ENCODE data around the gene NEDD9.

Gene NEDD9

DNA sequence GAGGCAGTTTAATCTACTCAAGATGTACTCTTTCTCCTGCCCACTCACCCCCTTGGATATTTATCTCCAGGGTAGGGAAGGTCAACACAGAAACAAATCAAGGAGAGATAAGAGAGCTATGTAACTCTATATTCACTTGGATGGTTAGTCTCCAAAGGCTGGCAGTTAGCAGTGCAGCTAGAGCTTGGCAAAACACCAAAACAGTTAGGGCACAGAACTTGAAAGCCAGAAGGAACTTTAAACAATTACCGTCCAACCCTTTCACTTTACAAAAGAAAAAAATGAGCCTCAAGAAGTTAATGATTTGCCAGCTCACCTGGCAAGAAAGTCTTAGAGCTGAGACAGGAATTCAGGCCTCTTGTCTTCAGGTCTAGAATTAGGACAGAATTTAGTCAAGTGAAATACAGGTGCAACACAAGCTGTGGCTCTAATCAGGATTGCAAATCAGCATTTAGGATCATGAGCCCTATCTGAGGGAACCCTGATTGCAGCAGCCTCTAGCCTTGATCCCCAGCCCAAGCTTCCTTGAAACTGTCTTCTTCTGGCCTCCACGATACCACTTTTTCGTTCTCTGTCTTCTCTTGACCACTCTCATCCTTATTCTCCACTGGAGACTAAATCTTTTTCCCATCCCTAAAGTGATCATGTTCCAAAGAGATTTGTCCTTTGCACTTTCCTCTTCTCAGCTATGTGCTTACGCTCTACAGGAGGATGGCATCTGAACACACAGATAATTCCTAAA is 14.9 kb downstream of the NEDD9 start:
- no peak for DNase-seq

DNA sequence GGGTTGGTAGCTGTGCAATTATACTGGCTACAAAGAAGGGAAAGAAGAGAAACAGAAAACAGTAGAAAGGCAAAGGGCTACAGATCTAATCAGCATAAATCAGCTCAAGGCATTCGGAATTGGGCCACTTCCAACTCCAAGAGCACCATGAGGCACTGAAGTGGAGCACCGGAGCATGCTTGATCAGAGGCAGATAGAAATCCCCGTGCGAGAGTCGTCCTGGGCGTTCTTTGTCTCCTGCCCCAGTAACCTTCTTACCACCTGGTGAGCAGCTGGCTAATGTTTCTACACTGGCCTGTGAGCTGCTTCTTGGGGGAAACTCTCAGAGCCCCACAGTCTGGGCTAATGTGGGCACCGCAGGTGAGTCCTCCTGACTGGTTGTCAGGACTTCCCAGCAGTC is 16.7 kb downstream of the NEDD9 start:
- DNase-seq, result peak; percentile 55

DNA sequence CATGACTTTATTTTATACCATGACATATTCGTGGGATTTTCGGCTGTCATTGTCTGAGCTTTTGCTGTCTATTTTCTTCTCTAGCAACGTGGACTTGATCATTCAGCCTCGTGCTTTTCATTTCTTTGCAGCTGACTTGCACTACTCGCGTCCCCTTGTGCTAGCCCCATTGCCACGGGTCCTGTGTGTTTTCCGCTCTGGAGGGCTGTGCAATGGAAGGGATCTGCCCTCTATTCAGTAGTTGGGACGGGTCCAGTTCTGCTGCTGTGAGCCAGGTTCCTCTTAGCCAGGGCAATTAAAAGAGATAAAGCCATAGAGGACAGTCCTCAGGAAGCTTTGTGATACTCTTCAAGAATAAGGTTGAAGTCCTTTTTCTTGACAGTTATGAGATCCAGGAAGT is 17.6 kb downstream of the NEDD9 start:
- DNase-seq, result no peak

DNA sequence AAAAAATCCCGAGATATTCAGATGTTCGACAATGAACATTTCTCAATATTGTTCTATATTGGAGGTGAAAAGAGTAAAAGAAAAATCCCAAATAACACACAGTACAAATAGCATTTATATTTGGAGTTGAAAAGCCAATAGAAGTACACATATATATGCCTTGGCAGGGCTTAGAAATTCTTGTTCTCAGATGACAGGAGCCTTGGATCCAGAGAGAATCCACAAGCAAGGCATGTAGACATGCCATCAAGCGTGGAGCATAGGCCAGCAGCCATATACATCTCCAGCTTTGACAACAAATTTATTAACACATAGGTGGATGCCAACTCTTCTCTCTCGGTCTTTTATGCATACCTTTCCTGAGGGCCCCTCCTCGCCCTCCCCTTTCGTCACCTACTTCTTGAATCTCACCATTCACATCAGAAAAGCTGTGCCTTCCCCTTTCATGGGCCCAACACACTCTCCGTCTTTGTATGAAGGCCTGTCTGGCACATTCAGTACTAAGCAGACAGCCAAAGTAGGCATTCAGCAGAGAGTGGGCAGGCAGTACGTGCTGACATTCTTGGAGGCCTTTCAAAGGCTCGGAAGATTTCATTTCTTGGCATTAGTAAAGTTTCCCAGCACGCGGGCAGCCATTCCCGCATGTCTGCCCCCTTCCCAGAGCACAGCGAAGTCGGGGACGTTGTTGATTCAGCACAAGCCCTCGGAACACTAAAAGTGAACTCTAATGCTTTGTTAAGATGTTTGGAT is 18.2 kb downstream of the NEDD9 start:
- DNase-seq, result no peak

DNA sequence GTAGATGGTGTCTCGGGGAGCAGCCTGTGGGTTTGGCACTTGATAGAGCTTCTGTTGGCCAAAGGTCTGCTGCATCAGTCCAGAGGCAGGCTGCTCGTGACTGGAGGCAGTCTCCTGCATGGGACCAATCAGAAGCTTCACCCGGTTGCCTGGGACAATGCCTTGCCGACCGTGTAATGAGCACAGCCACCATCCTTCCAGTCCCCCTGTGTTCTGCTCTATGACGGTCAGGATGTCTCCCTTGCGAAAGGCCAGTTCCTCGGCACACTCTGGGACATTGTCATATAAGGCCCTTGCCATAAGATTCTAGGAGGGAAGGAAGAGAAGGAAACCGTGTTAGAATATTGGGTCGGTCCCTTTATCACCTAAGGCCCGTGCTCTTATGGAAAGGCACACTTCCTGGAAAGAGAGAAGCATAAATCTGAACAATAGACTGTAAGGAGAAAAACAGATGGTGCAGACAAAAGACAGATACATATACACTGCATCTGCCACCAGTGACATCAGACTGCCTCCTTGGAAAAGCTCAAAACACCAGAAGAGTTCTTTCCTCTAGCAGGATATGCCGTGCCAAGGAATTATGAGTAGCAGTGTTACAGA is 18.9 kb downstream of the NEDD9 start:
- DNase-seq, result peak; percentile 58

DNA sequence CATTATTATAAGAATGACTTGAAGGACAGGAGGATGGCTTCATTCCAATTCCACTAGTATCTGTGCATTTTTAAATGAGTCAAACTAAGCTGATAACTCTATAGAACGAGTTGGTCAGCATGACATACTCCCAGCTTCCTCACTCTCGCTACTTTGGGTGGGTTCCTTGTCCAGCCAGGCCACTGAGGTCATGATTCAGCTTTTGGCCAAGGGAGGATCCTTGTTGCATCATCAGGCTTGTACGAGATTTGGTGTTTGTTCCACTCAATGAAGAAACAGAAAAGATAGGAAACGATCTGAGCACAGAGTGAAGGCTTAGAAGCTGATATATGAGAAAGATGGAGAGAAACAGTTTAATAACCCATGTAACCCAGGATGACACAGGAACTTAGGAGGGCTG is 19.8 kb downstream of the NEDD9 start:
- no peak for DNase-seq

DNA sequence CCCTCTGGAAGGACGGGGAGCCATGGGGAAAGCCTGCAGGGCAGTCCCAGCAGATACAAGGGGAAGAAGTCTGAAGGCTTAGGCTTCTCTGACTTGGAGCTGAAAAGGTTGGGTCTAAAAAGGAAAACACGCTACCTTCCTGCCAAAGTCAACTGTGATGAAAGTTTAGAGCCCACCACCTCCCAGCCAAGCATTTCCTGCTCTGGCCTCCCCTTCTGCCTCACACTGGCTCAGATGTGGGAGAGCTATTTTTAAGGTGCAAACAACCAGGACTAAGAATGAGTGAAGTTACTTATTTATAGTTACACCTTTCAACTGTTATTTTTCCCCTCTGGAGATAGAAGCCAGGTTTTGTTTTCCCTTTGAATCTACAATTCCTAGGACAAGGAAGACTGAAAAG is 21.2 kb downstream of the NEDD9 start:
- no peak for DNase-seq

DNA sequence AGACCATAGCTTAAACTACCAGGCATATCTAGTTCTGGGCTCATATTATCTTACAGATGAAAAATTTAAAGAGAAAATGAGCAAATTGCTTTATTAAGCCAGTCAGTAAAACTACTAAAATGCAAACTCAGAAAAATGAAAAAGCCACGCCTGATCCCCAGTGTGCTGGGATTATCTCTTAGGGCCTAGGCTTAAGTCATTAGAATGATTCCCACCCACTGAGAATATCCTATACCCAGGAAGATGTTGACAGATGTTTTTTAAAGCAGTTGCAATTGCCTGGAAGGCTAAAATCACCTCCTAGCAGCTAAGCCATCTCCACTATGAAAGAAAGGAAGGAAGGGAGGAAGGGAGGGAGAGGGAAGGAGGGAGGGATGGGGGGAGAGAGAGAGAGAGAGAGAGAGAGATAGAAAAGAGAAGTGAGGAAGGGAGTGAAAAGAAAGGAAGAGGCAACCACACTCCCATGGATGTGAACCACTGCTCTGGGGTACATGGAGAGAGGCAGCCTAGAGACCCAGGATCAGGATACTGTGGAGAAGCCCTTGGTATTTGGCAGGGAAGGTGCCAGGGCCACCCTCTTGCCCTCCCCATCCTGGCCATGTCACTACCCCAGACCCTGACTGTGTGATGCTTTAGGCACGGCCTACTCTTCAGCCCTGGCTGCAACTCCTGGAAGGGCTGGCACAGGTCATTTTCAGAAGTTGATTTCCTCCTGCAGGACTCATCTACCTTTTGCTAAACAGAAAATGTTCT is 21.9 kb downstream of the NEDD9 start:
- no peak for DNase-seq

DNA sequence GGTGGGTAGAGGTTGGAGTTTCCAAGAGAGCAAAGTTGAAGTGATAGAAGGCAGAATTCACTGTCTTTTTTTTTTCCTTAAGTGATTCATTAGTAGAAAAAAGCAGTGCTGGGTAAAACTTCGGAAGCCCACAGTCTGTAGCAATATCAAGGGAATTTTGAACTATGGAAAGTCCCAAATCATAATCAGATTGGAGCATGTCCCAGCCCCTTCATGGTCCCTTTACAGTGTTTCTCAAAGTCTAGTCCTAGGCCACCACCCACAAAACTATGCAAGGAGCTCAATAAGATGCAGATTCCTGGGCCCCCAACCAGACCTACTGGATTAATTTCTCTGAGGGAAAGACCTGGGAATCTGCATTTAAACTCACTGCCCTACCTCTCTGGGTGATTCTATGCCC is 22.6 kb downstream of the NEDD9 start:
- no peak for DNase-seq

DNA sequence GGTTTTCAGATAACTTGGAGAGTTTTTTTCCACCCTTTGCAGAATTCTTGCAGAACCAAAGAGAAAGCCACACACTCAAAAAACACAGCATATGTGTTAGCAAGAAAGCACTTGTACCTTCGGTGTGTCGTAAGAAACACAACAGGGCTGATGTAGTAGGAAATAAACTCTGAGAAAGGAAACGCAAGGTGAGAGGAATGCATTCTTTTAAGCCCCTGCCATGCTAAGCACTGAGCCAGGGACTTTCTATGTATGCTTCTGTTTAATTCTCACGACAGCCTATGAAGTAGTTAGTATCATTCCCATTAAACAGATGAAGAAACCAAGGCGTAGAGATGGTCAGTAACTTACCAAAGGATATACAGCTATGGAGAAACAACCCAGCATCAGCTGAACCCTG is 23.1 kb downstream of the NEDD9 start:
- DNase-seq, result no peak

DNA sequence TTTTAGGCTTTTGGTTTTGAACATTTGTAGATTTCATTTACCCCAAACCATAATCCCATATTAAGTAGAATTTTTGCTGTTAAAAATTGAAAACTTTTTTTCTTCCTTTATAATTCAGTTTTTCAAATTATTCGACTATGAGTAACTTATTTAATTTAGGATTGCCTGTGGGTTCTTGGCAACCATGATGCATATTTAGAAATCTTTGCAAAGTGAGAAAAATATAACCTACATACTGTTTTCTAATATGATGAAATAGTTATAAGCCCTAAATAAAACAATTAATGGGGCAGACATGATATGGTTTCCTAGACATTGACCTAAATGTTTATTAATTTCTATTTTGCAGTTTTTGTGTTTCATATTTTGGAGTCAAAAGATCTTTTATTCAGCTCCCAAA is 23.6 kb downstream of the NEDD9 start:
- no peak for DNase-seq

DNA sequence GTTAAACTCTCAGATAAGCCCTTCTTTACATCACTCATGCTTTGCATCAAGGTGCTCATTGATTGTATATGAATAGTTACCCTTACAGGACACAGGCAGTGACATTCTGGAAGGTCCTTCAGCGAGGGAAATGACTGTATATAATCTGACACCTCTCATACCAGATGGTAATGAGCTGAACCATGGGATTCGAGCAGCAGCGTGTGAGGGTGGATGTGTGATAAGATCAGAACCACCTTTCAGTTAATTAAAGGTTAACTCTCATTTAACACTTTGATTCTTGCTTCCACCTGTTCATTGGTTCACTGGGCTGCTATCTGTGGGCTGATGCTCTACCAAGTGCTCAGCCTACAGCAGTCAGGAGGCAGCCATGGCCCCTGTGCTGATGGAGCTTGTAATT is 24.2 kb downstream of the NEDD9 start:
- no peak for DNase-seq

DNA sequence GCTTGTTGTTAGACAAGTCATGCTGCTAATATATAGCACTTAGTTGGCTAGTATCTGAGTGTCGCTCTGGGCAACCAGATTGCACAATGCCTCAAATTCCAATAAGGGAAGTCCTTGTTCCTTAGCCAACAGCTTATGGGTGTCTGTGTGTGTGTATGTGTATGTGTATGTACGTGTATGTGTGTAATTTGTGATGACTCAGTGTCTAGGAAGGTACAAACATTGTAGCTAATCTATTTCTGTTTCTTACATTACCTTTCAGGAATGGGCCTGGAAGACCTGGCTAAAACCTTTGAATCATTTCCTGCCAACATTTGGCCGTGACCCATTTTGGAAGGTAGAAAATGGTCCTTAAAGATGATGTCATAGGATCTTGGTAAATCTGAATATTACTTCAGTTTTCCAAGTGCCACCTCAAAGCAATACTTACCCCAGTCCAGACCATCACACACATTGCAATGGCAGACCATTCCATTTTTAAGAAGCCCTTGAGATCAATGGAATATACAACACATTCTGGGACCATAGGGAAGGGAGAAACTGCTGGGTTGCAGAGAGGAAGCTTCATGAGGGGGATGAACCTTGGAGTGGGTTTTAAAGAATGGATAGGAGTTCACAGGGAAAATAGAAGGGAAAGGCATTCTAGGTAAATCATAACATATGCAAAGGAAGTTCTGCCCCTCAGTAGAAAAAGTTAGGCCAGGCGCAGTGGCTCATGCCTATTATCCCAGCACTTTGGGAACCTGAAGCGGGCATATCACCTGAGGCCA is 25.1 kb downstream of the NEDD9 start:
- DNase-seq, result no peak

DNA sequence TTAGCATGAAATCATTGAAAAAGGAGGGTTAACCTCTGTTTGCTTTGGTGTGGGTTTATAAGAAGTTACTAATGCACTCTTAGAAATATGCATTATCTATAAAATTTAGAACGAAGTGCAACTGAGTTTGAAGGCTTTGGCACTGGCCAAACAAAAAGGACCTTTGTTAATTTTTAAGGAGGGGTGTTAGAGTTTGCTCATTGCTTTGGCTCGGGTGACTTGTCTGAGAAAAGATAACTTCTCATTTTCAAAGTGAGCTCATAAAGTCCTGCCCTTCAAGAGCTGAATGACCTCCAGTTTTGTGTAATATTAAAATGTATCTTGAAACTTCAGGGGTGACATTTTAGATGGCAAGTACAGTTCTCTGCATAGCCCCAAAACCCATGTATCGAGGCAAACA is 25.9 kb downstream of the NEDD9 start:
- DNase-seq, result no peak

DNA sequence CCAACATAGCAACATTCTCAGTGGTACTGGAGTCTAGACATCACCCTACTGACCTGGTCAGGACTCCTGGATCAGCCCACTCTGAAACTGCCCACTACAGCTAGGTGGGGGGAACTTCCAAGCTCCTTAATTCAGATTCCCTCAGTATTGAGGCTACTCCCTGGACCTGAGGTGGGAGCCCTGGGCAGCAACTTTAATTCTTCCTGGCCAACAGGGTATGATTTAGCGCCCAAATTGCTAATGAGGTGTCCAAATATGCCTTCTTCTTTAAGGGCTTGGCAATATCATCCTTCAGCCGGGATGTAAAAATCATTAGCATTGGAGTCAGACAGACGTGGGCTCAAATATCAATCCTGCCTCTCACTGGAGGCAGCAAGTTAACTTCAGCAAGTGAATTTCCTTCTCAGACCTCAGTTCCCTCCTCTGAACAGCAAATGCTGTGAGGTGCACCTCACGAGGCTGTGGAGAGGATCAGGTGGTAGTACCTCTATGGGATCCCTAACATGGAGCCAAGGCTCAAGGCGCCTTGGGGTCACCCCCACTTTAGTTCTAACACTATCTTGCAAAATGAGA is 27.6 kb downstream of the NEDD9 start:
- no peak for DNase-seq

DNA sequence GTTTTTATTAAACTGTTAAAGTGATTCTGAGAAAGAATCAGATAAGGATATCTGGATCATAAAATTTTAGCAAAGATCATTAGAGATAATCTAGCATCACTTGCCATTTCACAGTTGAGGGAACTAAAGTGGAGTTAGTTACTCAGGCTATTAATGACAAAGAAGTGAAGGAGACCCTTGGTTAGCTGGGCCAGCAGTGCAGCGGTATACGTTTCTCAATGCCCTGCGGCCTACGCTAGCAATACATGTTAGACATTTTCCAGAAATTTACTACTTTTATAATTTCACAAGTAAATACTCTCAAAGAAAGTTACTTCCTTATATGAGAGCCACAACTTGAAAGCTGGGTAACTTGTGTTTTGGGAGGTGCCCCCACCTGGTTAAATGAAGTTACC is 28.5 kb downstream of the NEDD9 start:
- no peak for DNase-seq

DNA sequence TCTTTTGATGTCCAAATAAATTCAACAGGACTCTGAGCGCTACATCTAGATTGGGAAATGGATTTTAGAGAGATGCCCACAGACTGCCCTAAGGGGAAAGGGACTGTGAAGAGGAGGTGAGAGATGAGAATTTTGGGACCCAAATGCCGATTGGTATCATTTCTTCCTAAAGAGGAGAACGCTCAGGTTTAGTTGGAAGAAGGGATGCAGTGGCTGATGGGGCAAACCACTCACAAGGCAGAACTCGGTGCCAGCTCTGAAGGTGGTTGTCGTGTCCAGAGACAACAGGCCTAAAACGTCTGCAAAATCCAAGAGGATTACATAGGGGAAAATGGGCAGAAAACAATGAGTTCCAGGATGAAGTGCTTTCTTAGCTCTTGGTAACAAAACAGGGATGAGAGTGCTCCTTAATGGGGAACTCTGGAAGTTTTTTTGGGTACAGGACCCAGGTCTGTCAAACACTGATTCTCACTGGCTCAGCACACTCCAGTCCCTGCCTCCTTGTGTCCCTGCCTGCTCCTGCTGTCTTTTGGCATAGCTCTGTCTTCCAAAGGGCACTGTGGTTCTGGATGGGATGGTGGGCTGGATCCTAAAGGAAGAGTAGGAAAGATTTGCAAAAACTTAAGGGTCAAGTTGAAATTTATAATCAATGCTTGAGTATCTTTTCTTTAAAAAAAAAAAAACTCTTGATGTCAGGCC is 29.0 kb downstream of the NEDD9 start:
- DNase-seq, result no peak

DNA sequence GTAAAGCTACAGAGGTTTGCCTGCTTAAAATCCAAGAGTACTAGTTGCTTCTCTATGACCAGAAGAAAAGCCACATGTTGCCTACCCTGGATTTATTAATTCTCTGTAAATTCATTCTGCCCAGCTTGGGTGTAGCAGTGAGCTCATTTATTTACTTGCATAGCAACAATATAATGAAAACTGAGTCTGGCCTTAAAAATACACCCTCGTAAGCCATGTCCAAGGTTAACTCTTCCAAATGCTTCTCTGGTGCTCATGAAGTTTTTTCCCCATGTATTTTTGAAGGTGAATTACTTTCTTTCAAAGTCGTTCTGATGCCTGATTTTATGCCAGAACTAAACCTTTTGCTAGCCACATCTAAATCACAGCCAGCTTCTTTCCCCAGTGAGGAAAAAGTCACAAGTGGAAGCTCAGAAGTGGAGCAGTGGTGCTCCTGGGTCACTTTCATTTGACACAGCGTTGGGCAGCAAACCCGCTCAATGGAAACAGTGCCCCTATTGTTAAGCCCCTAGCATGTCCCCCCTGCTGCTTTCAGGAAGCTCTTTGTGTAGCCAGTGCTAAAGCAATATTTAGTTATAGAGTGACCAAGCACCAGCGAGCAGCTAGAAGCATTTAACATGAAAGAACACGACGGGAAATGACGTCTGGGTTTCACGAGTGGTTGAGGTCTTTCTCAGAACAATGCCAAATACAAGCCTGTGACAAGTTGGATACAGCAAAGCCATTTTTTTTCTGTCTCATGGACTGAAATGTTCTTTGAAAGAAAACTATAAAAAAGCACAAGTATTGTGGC is 29.8 kb downstream of the NEDD9 start:
- peak; percentile 90 for DNase-seq

DNA sequence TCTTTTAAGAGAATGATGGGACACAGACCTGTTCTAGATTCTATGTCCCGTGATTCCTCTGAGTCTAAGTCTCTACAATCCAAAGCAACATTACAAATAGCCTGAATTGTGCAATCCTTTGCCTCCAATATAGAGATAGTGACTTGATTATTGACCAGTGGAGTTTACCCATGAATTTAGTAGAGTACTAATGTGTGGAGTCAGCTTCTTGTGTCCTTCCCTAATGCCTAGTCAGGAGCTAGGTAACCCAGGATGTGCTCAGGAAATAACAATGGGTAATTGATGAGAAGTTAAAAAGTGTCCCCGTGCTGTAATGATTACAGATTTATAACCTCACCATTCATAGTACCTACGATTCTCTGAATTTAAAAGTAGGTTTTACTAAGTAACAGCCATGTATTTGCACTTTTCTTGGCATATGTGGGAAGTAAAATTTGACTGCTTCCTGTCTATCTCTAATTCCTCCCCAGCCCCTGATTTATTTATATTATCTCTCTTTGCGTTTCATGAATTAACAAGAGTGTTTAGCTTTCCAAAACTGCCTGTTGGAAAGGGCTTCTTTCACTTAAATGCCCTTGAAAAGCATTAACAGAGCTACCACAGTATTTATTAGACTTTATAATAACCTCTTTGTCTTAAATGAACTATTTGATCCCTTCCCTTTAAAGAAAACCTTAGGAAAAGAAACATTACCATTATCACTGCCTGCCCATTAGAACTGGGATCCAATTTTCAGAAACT is 30.5 kb downstream of the NEDD9 start:
- DNase-seq, result no peak

DNA sequence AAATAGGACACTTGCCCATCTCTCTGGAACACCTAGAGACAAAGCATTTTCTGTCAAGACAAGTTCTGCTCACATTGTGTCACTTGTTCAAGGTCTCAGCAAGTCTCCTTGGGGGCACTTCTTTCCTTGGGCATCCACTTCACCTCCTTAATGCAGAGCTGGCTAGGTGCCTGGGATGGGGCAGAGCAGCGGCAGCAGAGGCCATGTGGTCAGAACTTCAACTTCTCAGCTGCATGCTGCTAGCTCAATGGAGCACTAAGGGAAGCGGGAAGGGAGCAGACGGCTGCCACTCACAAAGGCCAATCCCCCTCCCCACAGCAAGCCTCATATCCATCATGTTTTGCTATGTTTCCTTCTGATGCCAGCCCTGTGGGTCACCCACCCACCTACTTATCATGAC is 31.5 kb downstream of the NEDD9 start:
- no peak for DNase-seq

Measured in eye (tissue), 1 donor.